Measurements from ENCODE around the gene CDH24. TPM values are rescaled to one million over a fixed set of nuclear protein-coding genes. Genes with fewer than 3 reads are reported as not detected.

CDH24 gene
- total and polyA plus RNA-seq, 10 of the 15 experiments (the other 5 are each of a cell fraction or from before 2014, with no cell fraction given), result 0.10 to 1.5 (median 0.45) TPM; not detected in 2

DNA sequence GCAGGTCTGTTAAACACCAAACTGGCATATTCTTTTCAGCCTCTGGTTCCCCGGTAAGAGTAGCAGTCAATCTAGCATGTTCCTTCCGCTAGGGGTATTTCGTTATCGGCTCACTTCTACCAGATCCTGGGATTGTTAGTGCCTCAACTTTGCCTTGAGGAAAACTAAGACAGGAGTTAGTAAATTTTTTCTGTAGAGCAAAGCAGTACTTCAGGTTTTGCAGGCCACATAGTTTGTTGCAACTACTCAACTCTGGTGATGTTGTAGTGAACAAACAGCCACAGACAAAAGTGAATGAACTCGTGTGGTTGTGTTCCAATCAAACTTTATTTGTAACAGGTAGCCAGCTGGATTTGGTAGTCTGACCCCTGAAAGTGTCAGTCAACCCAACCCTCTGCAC is 6.3 kb upstream of the CDH24 start (continued):
- TF ChIP-seq, protein P1, sequence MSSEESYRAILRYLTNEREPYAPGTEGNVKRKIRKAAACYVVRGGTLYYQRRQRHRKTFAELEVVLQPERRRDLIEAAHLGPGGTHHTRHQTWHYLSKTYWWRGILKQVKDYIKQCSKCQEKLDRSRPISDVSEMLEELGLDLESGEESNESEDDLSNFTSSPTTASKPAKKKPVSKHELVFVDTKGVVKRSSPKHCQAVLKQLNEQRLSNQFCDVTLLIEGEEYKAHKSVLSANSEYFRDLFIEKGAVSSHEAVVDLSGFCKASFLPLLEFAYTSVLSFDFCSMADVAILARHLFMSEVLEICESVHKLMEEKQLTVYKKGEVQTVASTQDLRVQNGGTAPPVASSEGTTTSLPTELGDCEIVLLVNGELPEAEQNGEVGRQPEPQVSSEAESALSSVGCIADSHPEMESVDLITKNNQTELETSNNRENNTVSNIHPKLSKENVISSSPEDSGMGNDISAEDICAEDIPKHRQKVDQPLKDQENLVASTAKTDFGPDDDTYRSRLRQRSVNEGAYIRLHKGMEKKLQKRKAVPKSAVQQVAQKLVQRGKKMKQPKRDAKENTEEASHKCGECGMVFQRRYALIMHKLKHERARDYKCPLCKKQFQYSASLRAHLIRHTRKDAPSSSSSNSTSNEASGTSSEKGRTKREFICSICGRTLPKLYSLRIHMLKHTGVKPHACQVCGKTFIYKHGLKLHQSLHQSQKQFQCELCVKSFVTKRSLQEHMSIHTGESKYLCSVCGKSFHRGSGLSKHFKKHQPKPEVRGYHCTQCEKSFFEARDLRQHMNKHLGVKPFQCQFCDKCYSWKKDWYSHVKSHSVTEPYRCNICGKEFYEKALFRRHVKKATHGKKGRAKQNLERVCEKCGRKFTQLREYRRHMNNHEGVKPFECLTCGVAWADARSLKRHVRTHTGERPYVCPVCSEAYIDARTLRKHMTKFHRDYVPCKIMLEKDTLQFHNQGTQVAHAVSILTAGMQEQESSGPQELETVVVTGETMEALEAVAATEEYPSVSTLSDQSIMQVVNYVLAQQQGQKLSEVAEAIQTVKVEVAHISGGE (CRISPR knock-in tag; IDR thresholded peaks at IDR 0.05), result no peak
- TF ChIP-seq CHD2 (IDR thresholded peaks at IDR 0.05; ENCODE audit: borderline replicate concordance, low read depth, low read length), result no peak
- no peak for TF ChIP-seq CBFB (IDR thresholded peaks at IDR 0.05; ENCODE audit: low read depth)
- TF ChIP-seq, protein P2, sequence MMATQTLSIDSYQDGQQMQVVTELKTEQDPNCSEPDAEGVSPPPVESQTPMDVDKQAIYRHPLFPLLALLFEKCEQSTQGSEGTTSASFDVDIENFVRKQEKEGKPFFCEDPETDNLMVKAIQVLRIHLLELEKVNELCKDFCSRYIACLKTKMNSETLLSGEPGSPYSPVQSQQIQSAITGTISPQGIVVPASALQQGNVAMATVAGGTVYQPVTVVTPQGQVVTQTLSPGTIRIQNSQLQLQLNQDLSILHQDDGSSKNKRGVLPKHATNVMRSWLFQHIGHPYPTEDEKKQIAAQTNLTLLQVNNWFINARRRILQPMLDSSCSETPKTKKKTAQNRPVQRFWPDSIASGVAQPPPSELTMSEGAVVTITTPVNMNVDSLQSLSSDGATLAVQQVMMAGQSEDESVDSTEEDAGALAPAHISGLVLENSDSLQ (IDR thresholded peaks at IDR 0.05), result no peak

- peaks cover 32 to 45% of the 10 kb centered on the region in 2 experiments for H3K36me3 ChIP-seq (ENCODE audit: control insufficient read depth in 2 of 2, insufficient read depth in 2 of 2, low read length in 1 of 2)
- CTCF ChIA-PET, result interaction anchor here (0.9 to 18.3 kb wide), 9 partner anchors 8 to 132 kb away, joined by 3 to 853 read pairs (median 4); partner anchors contain the start of gene AJUBA
- H3K4me3 ChIP-seq, result no peak overlapping the region
- peaks cover under 1% of the 10 kb centered on the region for H3K4me1 ChIP-seq (ENCODE audit: control insufficient read depth, insufficient read depth, low read length)
- POLR2A ChIA-PET, result interaction anchor here (0.6 to 1.4 kb wide), 3 partner anchors 67 to 1088 kb away, joined by 3 to 10 read pairs (median 6); no protein-coding TSS in a partner anchor
- SMC1A ChIA-PET (ENCODE audit: uncharacterized antibody, unreplicated experiment), result interaction anchor here (0.6 to 2.0 kb wide), 4 partner anchors 9 to 75 kb away, joined by 3 to 13 read pairs (median 6); no protein-coding TSS in a partner anchor
- H3K4me2 ChIP-seq (ENCODE audit: control insufficient read depth, insufficient read depth), result no peak overlapping the region
- FAIRE-seq (no peak), ATAC-seq (no peak), DNase-seq (ENCODE audit: low read depth, low spot score) (no peak)
- peaks cover 4% of the 10 kb centered on the region for H3K79me2 ChIP-seq (ENCODE audit: control insufficient read depth, insufficient read depth, low read length)
- peaks cover 4% of the 10 kb centered on the region; the same call in 1 of the 2 replicates for H4K20me1 ChIP-seq (ENCODE audit: control insufficient read depth, insufficient read depth)
- H3K27me3 ChIP-seq (replicated peaks in 1 of 2; ENCODE audit: control insufficient read depth in 2 of 2, insufficient read depth in 2 of 2, low read length in 1 of 2), result no peaks in the 10 kb centered on the region
- RAD21 ChIA-PET (ENCODE audit: unreplicated experiment), result interaction anchor here (1.0 to 1.7 kb wide), 2 partner anchors 67 to 76 kb away, joined by 3 to 7 read pairs; no protein-coding TSS in a partner anchor
- no TSS peak for BruUV-seq (replicated peaks)
- WGBS (ENCODE audit: insufficient coverage, insufficient replicate concordance, low lambda C conversion rate, missing lambda C conversion rate), result 84% methylated on average over 4 of the region's 4 CpGs
- H3K9me3 ChIP-seq (replicated peaks; ENCODE audit: control insufficient read depth, insufficient read depth, low read length), result no peaks in the 10 kb centered on the region
- intact Hi-C loops (cut with micrococcal nuclease; ENCODE audit: unreplicated experiment), result no loop called here
- in situ Hi-C loops (cut with MboI), result no loop called here
- no peak overlapping the region for H3K27ac ChIP-seq (ENCODE audit: control insufficient read depth, insufficient read depth)
- no peak overlapping the region for H2AFZ ChIP-seq (ENCODE audit: control insufficient read depth, low read depth, low read length)
- H3K9ac ChIP-seq (ENCODE audit: control insufficient read depth, insufficient read depth, low read length), result no peak overlapping the region
- TF ChIP-seq JUND (IDR thresholded peaks at IDR 0.05; ENCODE audit: low read depth, low read length) (no peak), SIN3A (IDR thresholded peaks at IDR 0.05; ENCODE audit: low read depth, low read length) (no peak), CBX3 (IDR thresholded peaks at IDR 0.05; ENCODE audit: borderline replicate concordance, low read depth) (no peak), KDM1A (IDR thresholded peaks at IDR 0.05; ENCODE audit: borderline replicate concordance) (no peak), ZBTB4 (CRISPR knock-in tag; IDR thresholded peaks at IDR 0.05) (no peak), BMI1 (IDR thresholded peaks at IDR 0.05; ENCODE audit: borderline replicate concordance) (no peak)
- TF ChIP-seq, protein P3, sequence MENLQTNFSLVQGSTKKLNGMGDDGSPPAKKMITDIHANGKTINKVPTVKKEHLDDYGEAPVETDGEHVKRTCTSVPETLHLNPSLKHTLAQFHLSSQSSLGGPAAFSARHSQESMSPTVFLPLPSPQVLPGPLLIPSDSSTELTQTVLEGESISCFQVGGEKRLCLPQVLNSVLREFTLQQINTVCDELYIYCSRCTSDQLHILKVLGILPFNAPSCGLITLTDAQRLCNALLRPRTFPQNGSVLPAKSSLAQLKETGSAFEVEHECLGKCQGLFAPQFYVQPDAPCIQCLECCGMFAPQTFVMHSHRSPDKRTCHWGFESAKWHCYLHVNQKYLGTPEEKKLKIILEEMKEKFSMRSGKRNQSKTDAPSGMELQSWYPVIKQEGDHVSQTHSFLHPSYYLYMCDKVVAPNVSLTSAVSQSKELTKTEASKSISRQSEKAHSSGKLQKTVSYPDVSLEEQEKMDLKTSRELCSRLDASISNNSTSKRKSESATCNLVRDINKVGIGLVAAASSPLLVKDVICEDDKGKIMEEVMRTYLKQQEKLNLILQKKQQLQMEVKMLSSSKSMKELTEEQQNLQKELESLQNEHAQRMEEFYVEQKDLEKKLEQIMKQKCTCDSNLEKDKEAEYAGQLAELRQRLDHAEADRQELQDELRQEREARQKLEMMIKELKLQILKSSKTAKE (IDR thresholded peaks at IDR 0.05; ENCODE audit: low read depth, poor library complexity, severe bottlenecking), result no peak
Observed at GRCh38 chr14:23062002-23062401, 4.7 kb upstream of the CDH24 start.
